HUES64 (cell line): ENCODE data around the gene NOPCHAP1.

Experiments
- H3K27ac ChIP-seq: 2 replicates; pipeline ENCODE4 v1.7.0; 2013; ENCODE audit warnings: low read depth, low read length, inconsistent platforms
- H3K27me3 ChIP-seq: 2 replicates; pipeline ENCODE4 v1.6.1; 2013; ENCODE audit warnings: mild to moderate bottlenecking, low read length; ENCODE audit not compliant: insufficient read depth
- H3K36me3 ChIP-seq: 2 replicates; pipeline ENCODE4 v1.6.1; 2013; ENCODE audit warnings: mild to moderate bottlenecking, low read length; ENCODE audit not compliant: insufficient read depth
- H3K4me1 ChIP-seq: 2 replicates; pipeline ENCODE4 v1.6.1; 2013; ENCODE audit warnings: mild to moderate bottlenecking, low read length, moderate library complexity; ENCODE audit not compliant: insufficient read depth
- H3K4me3 ChIP-seq: 2 replicates; pipeline ENCODE4 v1.5.1; 2013; ENCODE audit warnings: mild to moderate bottlenecking, low read length, moderate library complexity
- H3K9ac ChIP-seq: 2 replicates; pipeline ENCODE4 v1.6.1; 2013; ENCODE audit warnings: mild to moderate bottlenecking, low read depth, low read length
- H3K9me3 ChIP-seq: 2 replicates; pipeline ENCODE4 v1.6.1; 2013; ENCODE audit warnings: low read depth, low read length; ENCODE audit not compliant: insufficient read depth
- WGBS: fragments of 150-250, 120-280 bp; methylation state at CpG from one replicate; pipeline ENCODE4 v1.1.7; 2013; ENCODE audit warnings: missing lambda C conversion rate; 5-methylcytosine and 5-hydroxymethylcytosine counted together

The NOPCHAP1 gene

GRCh38 chr12:104994336-104994735, 8.2 kb downstream of the NOPCHAP1 start:
- Histone ChIP-seq H3K27me3 (no peaks in the 10 kb centered on the region), H3K9me3 (no peaks in the 10 kb centered on the region), H3K4me1 (no peaks in the 10 kb centered on the region), H3K36me3 (peaks cover 98% of the 10 kb centered on the region), H3K27ac (no peak overlapping the region), H3K4me3 (no peak overlapping the region), H3K9ac (no peak overlapping the region)
- 88% methylated on average over 3 of the region's 3 CpGs for WGBS

- 100% methylated on average over 2 of the region's 3 CpGs for WGBS
- Histone ChIP-seq H3K27ac (no peak overlapping the region), H3K36me3 (peaks cover 98% of the 10 kb centered on the region)
Observed at GRCh38 chr12:104997541-104997940, 11.4 kb downstream of the NOPCHAP1 start.

GRCh38 chr12:104998423-104999346, 12.6 kb downstream of the NOPCHAP1 start:
- Histone ChIP-seq H3K4me3 (no peak overlapping the region), H3K4me1 (no peaks in the 10 kb centered on the region), H3K27me3 (no peaks in the 10 kb centered on the region), H3K9me3 (peaks cover 5% of the 10 kb centered on the region; the same call in 1 of the 2 replicates), H3K27ac (no peak overlapping the region), H3K9ac (no peak overlapping the region), H3K36me3 (peaks cover 98% of the 10 kb centered on the region)
- WGBS, result 96% methylated on average over 15 of the region's 15 CpGs

More at GRCh38 chr12:104997541-104997940, 11.4 kb downstream of the NOPCHAP1 start:
- Histone ChIP-seq H3K9ac (no peak overlapping the region), H3K4me3 (no peak overlapping the region), H3K4me1 (no peaks in the 10 kb centered on the region), H3K27me3 (no peaks in the 10 kb centered on the region), H3K9me3 (peaks cover 5% of the 10 kb centered on the region; the same call in 1 of the 2 replicates)

- Histone ChIP-seq H3K9me3 (peaks cover 5% of the 10 kb centered on the region; the same call in 1 of the 2 replicates), H3K36me3 (peaks cover 96% of the 10 kb centered on the region), H3K27ac (no peak overlapping the region), H3K9ac (no peak overlapping the region), H3K27me3 (no peaks in the 10 kb centered on the region), H3K4me3 (no peak overlapping the region), H3K4me1 (no peaks in the 10 kb centered on the region)
- WGBS, result 93% methylated on average over 7 of the region's 7 CpGs
Observed at GRCh38 chr12:104999347-104999685, 13.2 kb downstream of the NOPCHAP1 start.

- Histone ChIP-seq H3K9ac (no peak overlapping the region), H3K9me3 (peaks cover 5% of the 10 kb centered on the region; the same call in 1 of the 2 replicates), H3K4me3 (no peak overlapping the region), H3K27me3 (no peaks in the 10 kb centered on the region), H3K4me1 (no peaks in the 10 kb centered on the region), H3K27ac (no peak overlapping the region), H3K36me3 (peaks cover 98% of the 10 kb centered on the region)
Observed at GRCh38 chr12:105001476-105001875, 15.4 kb downstream of the NOPCHAP1 start.

GRCh38 chr12:105013892-105014291, 27.8 kb downstream of the NOPCHAP1 start:
- WGBS, result 93% methylated on average over 9 of the region's 9 CpGs
- Histone ChIP-seq H3K27ac (no peak overlapping the region), H3K27me3 (no peaks in the 10 kb centered on the region)

GRCh38 chr12:105014603-105015002, 28.5 kb downstream of the NOPCHAP1 start:
- 89% methylated on average over 2 of the region's 2 CpGs for WGBS
- Histone ChIP-seq H3K27me3 (no peaks in the 10 kb centered on the region), H3K4me1 (0 out of 2 replicates have a peak, but pooled peaks cover 6% of the 10 kb centered on the region), H3K27ac (no peak overlapping the region), H3K9me3 (no peaks in the 10 kb centered on the region; the same call in 1 of the 2 replicates), H3K36me3 (peaks cover 40% of the 10 kb centered on the region), H3K9ac (no peak overlapping the region), H3K4me3 (no peak overlapping the region)

More at GRCh38 chr12:105013892-105014291, 27.8 kb downstream of the NOPCHAP1 start:
- Histone ChIP-seq H3K9me3 (no peaks in the 10 kb centered on the region; the same call in 1 of the 2 replicates), H3K4me1 (0 out of 2 replicates have a peak, but pooled peaks cover 5% of the 10 kb centered on the region), H3K36me3 (peaks cover 44% of the 10 kb centered on the region), H3K4me3 (no peak overlapping the region), H3K9ac (no peak overlapping the region)

- WGBS, result 99% methylated on average over 4 of the region's 4 CpGs
- H3K36me3 ChIP-seq, result peaks cover 35% of the 10 kb centered on the region
- no peaks in the 10 kb centered on the region for H3K9me3 ChIP-seq
Observed at GRCh38 chr12:105015543-105015942, 29.4 kb downstream of the NOPCHAP1 start.

GRCh38 chr12:105018012-105018411, 31.9 kb downstream of the NOPCHAP1 start:
- Histone ChIP-seq H3K36me3 (peaks cover 32% of the 10 kb centered on the region), H3K27me3 (no peaks in the 10 kb centered on the region), H3K9ac (no peak overlapping the region), H3K9me3 (no peaks in the 10 kb centered on the region), H3K27ac (no peak overlapping the region), H3K4me1 (peaks cover 9% of the 10 kb centered on the region; the same call in 1 of the 2 replicates), H3K4me3 (no peak overlapping the region)
- over 99% methylated on average over 4 of the region's 4 CpGs for WGBS

More at GRCh38 chr12:105015543-105015942, 29.4 kb downstream of the NOPCHAP1 start:
- Histone ChIP-seq H3K9ac (no peak overlapping the region), H3K4me3 (no peak overlapping the region), H3K27ac (no peak overlapping the region), H3K4me1 (peaks cover 9% of the 10 kb centered on the region; the same call in 1 of the 2 replicates), H3K27me3 (no peaks in the 10 kb centered on the region)

GRCh38 chr12:105018776-105019175, 32.7 kb downstream of the NOPCHAP1 start:
- Histone ChIP-seq H3K27ac (no peak overlapping the region), H3K4me1 (peaks cover 9% of the 10 kb centered on the region; the same call in 1 of the 2 replicates), H3K4me3 (no peak overlapping the region), H3K9me3 (no peaks in the 10 kb centered on the region), H3K36me3 (peaks cover 29% of the 10 kb centered on the region), H3K9ac (no peak overlapping the region), H3K27me3 (no peaks in the 10 kb centered on the region)
- WGBS, result 83% methylated on average over 9 of the region's 9 CpGs

GRCh38 chr12:105020241-105020962, 34.3 kb downstream of the NOPCHAP1 start:
- WGBS, result 77% methylated on average over 3 of the region's 3 CpGs

More at GRCh38 chr12:105020241-105020962, 34.3 kb downstream of the NOPCHAP1 start:
- Histone ChIP-seq H3K27ac (no peak overlapping the region), H3K36me3 (peaks cover 18% of the 10 kb centered on the region), H3K4me3 (no peak overlapping the region), H3K9me3 (no peaks in the 10 kb centered on the region), H3K27me3 (no peaks in the 10 kb centered on the region), H3K4me1 (peaks cover 9% of the 10 kb centered on the region; the same call in 1 of the 2 replicates), H3K9ac (no peak overlapping the region)
